GM15510 (cell line): ENCODE measurements around the gene TAF5L.

Experiments used
- POLR2A ChIP-seq: IDR thresholded peaks from 3 replicates; pipeline ENCODE4 v1.6.1; 2011; ENCODE audit warnings: borderline replicate concordance; ENCODE audit not compliant: insufficient read length; ENCODE audit errors: extremely low read depth

Gene TAF5L

GRCh38 chr1:229544587-229544986, 81.3 kb downstream of the TAF5L start:
- no peak for TF ChIP-seq POLR2A
